GM12892 (cell line): Measurements from ENCODE around the gene TNP1.

ENCODE experiments used
- DNase-seq: peaks from one replicate; pipeline ENCODE4 v3.0.0; 2011; ENCODE audit not compliant: insufficient read length
- FAIRE-seq: peaks from 2 replicates; lab custom pipeline; 2011; peaks lifted over from hg19 to GRCh38; lab: Jason Lieb, UNC
- POLR2A ChIP-seq: IDR thresholded peaks from 2 replicates; pipeline ENCODE4 v1.6.1; 2011; ENCODE audit warnings: low read depth, low read length, control low read depth
- POLR2AphosphoS5 ChIP-seq: IDR thresholded peaks from 2 replicates; pipeline ENCODE4 v1.6.1; 2011; ENCODE audit warnings: low read depth, low read length, control low read depth
- TAF1 ChIP-seq: IDR thresholded peaks from 2 replicates; pipeline ENCODE4 v1.6.1; 2011; ENCODE audit warnings: low read depth, mild to moderate bottlenecking, control low read depth, low read length, borderline replicate concordance

TNP1 gene

GRCh38 chr2:216872040-216872439 lies 12.2 kb upstream of the TNP1 start:
- DNase-seq, result no peak
- TF ChIP-seq TAF1 (no peak), POLR2A (no peak), POLR2AphosphoS5 (no peak)
- FAIRE-seq, result no peak

GRCh38 chr2:216871333-216871934 lies 11.6 kb upstream of the TNP1 start:
- no peak for FAIRE-seq
- DNase-seq, result no peak
- TF ChIP-seq TAF1 (no peak), POLR2A (no peak), POLR2AphosphoS5 (no peak)

GRCh38 chr2:216870508-216871332 lies 10.9 kb upstream of the TNP1 start:
- no peak for FAIRE-seq
- no peak for TF ChIP-seq POLR2A
- no peak for DNase-seq

- no peak for FAIRE-seq
- no peak for DNase-seq
Measured at GRCh38 chr2:216866515-216867095, 6.7 kb upstream of the TNP1 start.

GRCh38 chr2:216865658-216866057 lies 5.8 kb upstream of the TNP1 start:
- FAIRE-seq, result no peak
- no peak for DNase-seq
- no peak for TF ChIP-seq POLR2AphosphoS5
- TF ChIP-seq POLR2A, result no peak
- TF ChIP-seq TAF1, result no peak

More at GRCh38 chr2:216866515-216867095, 6.7 kb upstream of the TNP1 start:
- TF ChIP-seq POLR2A, result no peak
- no peak for TF ChIP-seq POLR2AphosphoS5
- no peak for TF ChIP-seq TAF1

- TF ChIP-seq POLR2AphosphoS5 (no peak), TAF1 (no peak), POLR2A (no peak)
- FAIRE-seq (no peak), DNase-seq (no peak)
Measured at GRCh38 chr2:216863946-216864345, 4.1 kb upstream of the TNP1 start.

GRCh38 chr2:216862628-216863398 lies 2.9 kb upstream of the TNP1 start:
- no peak for TF ChIP-seq POLR2AphosphoS5
- TF ChIP-seq TAF1, result no peak
- no peak for TF ChIP-seq POLR2A
- DNase-seq, result no peak
- FAIRE-seq, result no peak

- FAIRE-seq (no peak), DNase-seq (no peak)
- TF ChIP-seq POLR2AphosphoS5, result no peak
- no peak for TF ChIP-seq TAF1
Measured at GRCh38 chr2:216860426-216861137, 718 bp upstream of the TNP1 start.

GRCh38 chr2:216858312-216858711 lies 1.6 kb downstream of the TNP1 start:
- TF ChIP-seq POLR2AphosphoS5 (no peak), POLR2A (no peak), TAF1 (no peak)
- FAIRE-seq (no peak), DNase-seq (no peak)

- DNase-seq, result no peak
- TF ChIP-seq TAF1, result no peak
- no peak for TF ChIP-seq POLR2A
- no peak for TF ChIP-seq POLR2AphosphoS5
- FAIRE-seq, result no peak
Measured at GRCh38 chr2:216857131-216857550, 2.7 kb downstream of the TNP1 start.
